ENCODE data around the gene SPAG16. TPM values are rescaled to one million over a fixed set of nuclear protein-coding genes. Genes with fewer than 3 reads are reported as not detected.
A peak's percentile ranks its signal among the peaks of the same experiment; 100 is the strongest.

The SPAG16 gene
- total RNA-seq, 1 experiment from 2014 or later, result 17.2 TPM

GRCh38 chr2:214138779-214139178 is 854.5 kb downstream of the SPAG16 start:
- no peak for DNase-seq
- H3K4me2 ChIP-seq (ENCODE audit: low read length), result no peak overlapping the region
- POLR2A ChIA-PET (ENCODE audit: unreplicated experiment), result no interaction called here
- H3K79me2 ChIP-seq (ENCODE audit: low read length), result no peaks in the 10 kb centered on the region
- no peak overlapping the region for H3K9ac ChIP-seq (ENCODE audit: low read length)
- intact Hi-C loops (cut with micrococcal nuclease), result no loop called here
- CTCF ChIA-PET, result no interaction called here
- H3K36me3 ChIP-seq (ENCODE audit: low read depth, low read length), result no peaks in the 10 kb centered on the region
- no peak overlapping the region for H3K27ac ChIP-seq (ENCODE audit: low read length)
- no peak overlapping the region for H2AFZ ChIP-seq (ENCODE audit: low read length)
- BruUV-seq (replicated peaks), result no TSS peak
- H3K27me3 ChIP-seq (ENCODE audit: low read length), result no peaks in the 10 kb centered on the region
- H3K9me3 ChIP-seq (ENCODE audit: low read length), result no peaks in the 10 kb centered on the region
- TF ChIP-seq EZH2 (IDR thresholded peaks at IDR 0.05; ENCODE audit: low read length, unreplicated experiment) (no peak), CTCF (conservative IDR thresholded peaks at IDR 0.05; ENCODE audit: low read depth, low read length) (no peak), EZH2phosphoT487 (IDR thresholded peaks at IDR 0.05; ENCODE audit: borderline replicate concordance, low read length) (no peak)
- H3K9me2 ChIP-seq (replicated peaks; ENCODE audit: low read length), result no peaks in the 10 kb centered on the region
- H3K4me3 ChIP-seq (ENCODE audit: low read length), result no peak overlapping the region
- H3K4me1 ChIP-seq (ENCODE audit: insufficient read depth, low read length), result peaks cover 33% of the 10 kb centered on the region
- H3F3A ChIP-seq (ENCODE audit: low read length, unreplicated experiment), result no peaks in the 10 kb centered on the region
- H4K20me1 ChIP-seq (ENCODE audit: low read length), result no peaks in the 10 kb centered on the region
- no peak for ATAC-seq

GRCh38 chr2:214139630-214140284 is 855.5 kb downstream of the SPAG16 start:
- Histone ChIP-seq H3K4me3 (ENCODE audit: low read length) (peak overlapping the region; percentile 24; the same call in 1 of the 2 replicates), H3K9ac (ENCODE audit: low read length) (no peak overlapping the region), H2AFZ (ENCODE audit: low read length) (peak overlapping the region; percentile 25; the same call in 1 of the 2 replicates), H3K79me2 (ENCODE audit: low read length) (no peaks in the 10 kb centered on the region), H3K4me2 (ENCODE audit: low read length) (peak overlapping the region; percentile 57), H4K20me1 (ENCODE audit: low read length) (no peaks in the 10 kb centered on the region), H3K36me3 (ENCODE audit: low read depth, low read length) (no peaks in the 10 kb centered on the region), H3K4me1 (ENCODE audit: insufficient read depth, low read length) (peaks cover 33% of the 10 kb centered on the region), H3K9me3 (ENCODE audit: low read length) (no peaks in the 10 kb centered on the region), H3K9me2 (replicated peaks; ENCODE audit: low read length) (no peaks in the 10 kb centered on the region), H3F3A (ENCODE audit: low read length, unreplicated experiment) (no peaks in the 10 kb centered on the region), H3K27me3 (ENCODE audit: low read length) (no peaks in the 10 kb centered on the region), H3K27ac (ENCODE audit: low read length) (peak overlapping the region; percentile 44)
- CTCF ChIA-PET, result no interaction called here
- BruUV-seq (replicated peaks), result no TSS peak
- intact Hi-C loops (cut with micrococcal nuclease), result no loop called here
- no peak for TF ChIP-seq EZH2 (IDR thresholded peaks at IDR 0.05; ENCODE audit: low read length, unreplicated experiment)
- TF ChIP-seq CTCF (conservative IDR thresholded peaks at IDR 0.05; ENCODE audit: low read depth, low read length), result no peak
- no peak for TF ChIP-seq EZH2phosphoT487 (IDR thresholded peaks at IDR 0.05; ENCODE audit: borderline replicate concordance, low read length)
- ATAC-seq, result peak; percentile 86
- POLR2A ChIA-PET (ENCODE audit: unreplicated experiment), result no interaction called here
- DNase-seq, result peak; percentile 90

- POLR2A ChIA-PET (ENCODE audit: unreplicated experiment), result no interaction called here
- no peak for TF ChIP-seq EZH2phosphoT487 (IDR thresholded peaks at IDR 0.05; ENCODE audit: borderline replicate concordance, low read length)
- TF ChIP-seq EZH2 (IDR thresholded peaks at IDR 0.05; ENCODE audit: low read length, unreplicated experiment), result no peak
- no peak for TF ChIP-seq CTCF (conservative IDR thresholded peaks at IDR 0.05; ENCODE audit: low read depth, low read length)
- DNase-seq, result peak; percentile 44
- peak; percentile 42; the same call in 1 of the 2 replicates for ATAC-seq
- H4K20me1 ChIP-seq (ENCODE audit: low read length), result no peaks in the 10 kb centered on the region
- H3K4me3 ChIP-seq (ENCODE audit: low read length), result no peak overlapping the region
- no peaks in the 10 kb centered on the region for H3K27me3 ChIP-seq (ENCODE audit: low read length)
- intact Hi-C loops (cut with micrococcal nuclease), result no loop called here
- no peak overlapping the region for H3K27ac ChIP-seq (ENCODE audit: low read length)
- no peaks in the 10 kb centered on the region for H3K4me1 ChIP-seq (ENCODE audit: insufficient read depth, low read length)
- no TSS peak for BruUV-seq (replicated peaks)
- no peaks in the 10 kb centered on the region for H3K79me2 ChIP-seq (ENCODE audit: low read length)
- no peak overlapping the region for H3K4me2 ChIP-seq (ENCODE audit: low read length)
- no peak overlapping the region for H2AFZ ChIP-seq (ENCODE audit: low read length)
- CTCF ChIA-PET, result no interaction called here
- no peaks in the 10 kb centered on the region for H3K9me3 ChIP-seq (ENCODE audit: low read length)
- no peak overlapping the region for H3K9ac ChIP-seq (ENCODE audit: low read length)
- no peaks in the 10 kb centered on the region for H3K9me2 ChIP-seq (replicated peaks; ENCODE audit: low read length)
- H3K36me3 ChIP-seq (ENCODE audit: low read depth, low read length), result no peaks in the 10 kb centered on the region
- no peaks in the 10 kb centered on the region for H3F3A ChIP-seq (ENCODE audit: low read length, unreplicated experiment)
These were observed 872.7 kb downstream of the SPAG16 start for GRCh38 chr2:214156971-214157370.
